NT2/D1 (cell line): ENCODE results near the gene KIF26A.

Experiments used
- SUZ12 ChIP-seq: IDR thresholded peaks from 2 replicates; pipeline ENCODE4 v1.6.1; 2011; ENCODE audit not compliant: insufficient read length, insufficient read depth; ENCODE audit errors: extremely low read depth
- ZNF274 ChIP-seq: IDR thresholded peaks from 2 replicates; pipeline ENCODE4 v1.6.1; 2011; ENCODE audit warnings: mild to moderate bottlenecking, low read depth, low read length

DNA sequence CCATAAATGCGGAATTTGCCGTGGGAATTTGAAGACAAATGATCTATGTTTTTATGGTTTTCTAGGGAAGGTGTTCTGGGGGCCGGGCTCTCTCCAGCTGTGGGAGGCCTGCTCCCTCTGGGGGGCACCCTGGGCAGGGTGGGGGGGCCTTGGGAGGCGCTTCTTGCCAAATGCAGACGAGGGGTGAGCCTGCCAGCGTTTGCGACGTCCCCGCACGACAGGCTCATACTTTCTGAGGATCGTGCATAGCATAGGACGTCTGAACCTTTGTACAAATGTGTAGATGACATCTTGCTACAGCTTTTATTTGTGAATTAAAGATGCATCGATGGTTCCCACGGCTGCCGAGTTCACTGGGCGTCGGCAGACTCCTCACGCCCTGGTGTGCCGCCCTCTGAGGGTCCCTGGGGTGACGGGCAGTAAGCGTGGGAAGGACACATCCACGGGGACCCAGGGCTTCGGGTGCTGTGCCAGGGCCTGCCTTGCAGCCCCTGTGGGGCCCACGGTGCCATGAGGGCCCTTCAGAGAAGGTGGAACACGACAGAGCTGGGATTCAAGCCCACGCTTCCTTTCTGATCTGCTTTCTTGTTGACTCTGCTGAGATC is 42.3 kb downstream of the KIF26A start:
- TF ChIP-seq ZNF274 (no peak), SUZ12 (no peak)
